ENCODE data around the gene UBN2.

UBN2 gene

GRCh38 chr7:139265673-139266072 lies 34.6 kb downstream of the UBN2 start:
- DNase-seq (ENCODE audit: low read depth): no peak
- no peak for TF ChIP-seq CTCF (IDR thresholded peaks at IDR 0.05; ENCODE audit: control insufficient read depth, extremely low read depth, insufficient read depth)
- no peak overlapping the region for H3K4me3 ChIP-seq (ENCODE audit: low read depth, low read length)

- DNase-seq (ENCODE audit: low read depth): peak; percentile 17
- no peak for TF ChIP-seq CTCF (IDR thresholded peaks at IDR 0.05; ENCODE audit: control insufficient read depth, extremely low read depth, insufficient read depth)
- no peak overlapping the region for H3K4me3 ChIP-seq (ENCODE audit: low read depth, low read length)
These were observed 40.9 kb downstream of the UBN2 start for GRCh38 chr7:139271718-139272628.

- no peak overlapping the region for H3K4me3 ChIP-seq (ENCODE audit: low read depth, low read length)
- no peak for DNase-seq (ENCODE audit: low read depth)
- no peak for TF ChIP-seq CTCF (IDR thresholded peaks at IDR 0.05; ENCODE audit: control insufficient read depth, extremely low read depth, insufficient read depth)
These were observed 53.3 kb downstream of the UBN2 start for GRCh38 chr7:139284252-139284896.

GRCh38 chr7:139286144-139286543 lies 55.1 kb downstream of the UBN2 start:
- no peak overlapping the region for H3K4me3 ChIP-seq (ENCODE audit: low read depth, low read length)
- TF ChIP-seq CTCF (IDR thresholded peaks at IDR 0.05; ENCODE audit: control insufficient read depth, extremely low read depth, insufficient read depth): no peak
- DNase-seq (ENCODE audit: low read depth): no peak

GRCh38 chr7:139292821-139293220 lies 61.8 kb downstream of the UBN2 start:
- no peak for TF ChIP-seq CTCF (IDR thresholded peaks at IDR 0.05; ENCODE audit: control insufficient read depth, extremely low read depth, insufficient read depth)
- H3K4me3 ChIP-seq (ENCODE audit: low read depth, low read length): no peak overlapping the region
- DNase-seq (ENCODE audit: low read depth): no peak

- no peak for DNase-seq (ENCODE audit: low read depth)
- no peak overlapping the region for H3K4me3 ChIP-seq (ENCODE audit: low read depth, low read length)
- no peak for TF ChIP-seq CTCF (IDR thresholded peaks at IDR 0.05; ENCODE audit: control insufficient read depth, extremely low read depth, insufficient read depth)
These were observed 62.5 kb downstream of the UBN2 start for GRCh38 chr7:139293534-139293933.

Data from LNCaP clone FGC (cell line).